BE2C (cell line): ENCODE measurements around the gene EFCAB13.
"Not testable (repeated sequence)": the region's sequence is repeated elsewhere in the genome, so short reads cannot be mapped to it uniquely, and the experiment has no call there.

Experiments
- DNase-seq: peaks from one replicate; pipeline ENCODE4 v3.0.0-alpha.2; 2020
- H3K27me3 ChIP-seq: fragments of 250-450 bp; sonication (Bioruptor Pico); 2 replicates; pipeline ENCODE4 v1.5.1; 2020; ENCODE audit warnings: mild to moderate bottlenecking
- H3K36me3 ChIP-seq: fragments of 250-450 bp; sonication (Bioruptor Pico); 2 replicates; pipeline ENCODE4 v1.5.1; 2020; ENCODE audit warnings: mild to moderate bottlenecking
- H3K4me1 ChIP-seq: fragments of 250-450 bp; sonication (Bioruptor Pico); 2 replicates; pipeline ENCODE4 v1.5.1; 2020
- H3K4me3 ChIP-seq: 2 replicates; pipeline ENCODE4 v1.5.1; 2011; ENCODE audit warnings: low read depth, low read length
- H3K9me3 ChIP-seq: fragments of 250-450 bp; sonication (Bioruptor Pico); 2 replicates; pipeline ENCODE4 v1.5.1; 2020
- TF ChIP-seq, protein P1 (sequence below): IDR thresholded peaks from 2 replicates; pipeline ENCODE4 v1.5.1; 2012; ENCODE audit warnings: mild to moderate bottlenecking, low read depth, low read length

Gene EFCAB13

DNA sequence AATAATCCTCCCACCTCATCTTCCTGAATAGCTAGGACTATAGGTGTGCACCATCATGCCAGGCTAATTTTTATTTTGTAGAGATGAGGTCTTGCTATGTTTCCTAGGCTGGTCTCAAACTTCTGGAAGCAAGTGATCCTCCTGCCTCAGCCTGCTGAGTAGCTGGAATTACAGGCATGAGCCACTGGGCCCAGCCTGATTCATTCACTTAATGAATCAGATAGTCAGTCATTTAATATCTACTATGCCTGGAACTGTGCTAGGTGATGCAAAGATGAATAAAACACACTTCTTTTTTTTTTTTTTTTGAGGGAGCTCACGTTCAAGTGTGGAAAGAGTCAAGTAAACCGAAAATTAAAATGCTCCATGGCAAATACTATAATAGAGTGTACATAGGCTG is 39.4 kb downstream of the EFCAB13 start:
- Histone ChIP-seq H3K36me3 (no peaks in the 10 kb centered on the region), H3K4me3 (no peak overlapping the region), H3K27me3 (0 out of 2 replicates have a peak, but pooled peaks cover 5% of the 10 kb centered on the region), H3K9me3 (no peaks in the 10 kb centered on the region), H3K4me1 (no peaks in the 10 kb centered on the region)
- no peak for DNase-seq
- TF ChIP-seq, protein P1, sequence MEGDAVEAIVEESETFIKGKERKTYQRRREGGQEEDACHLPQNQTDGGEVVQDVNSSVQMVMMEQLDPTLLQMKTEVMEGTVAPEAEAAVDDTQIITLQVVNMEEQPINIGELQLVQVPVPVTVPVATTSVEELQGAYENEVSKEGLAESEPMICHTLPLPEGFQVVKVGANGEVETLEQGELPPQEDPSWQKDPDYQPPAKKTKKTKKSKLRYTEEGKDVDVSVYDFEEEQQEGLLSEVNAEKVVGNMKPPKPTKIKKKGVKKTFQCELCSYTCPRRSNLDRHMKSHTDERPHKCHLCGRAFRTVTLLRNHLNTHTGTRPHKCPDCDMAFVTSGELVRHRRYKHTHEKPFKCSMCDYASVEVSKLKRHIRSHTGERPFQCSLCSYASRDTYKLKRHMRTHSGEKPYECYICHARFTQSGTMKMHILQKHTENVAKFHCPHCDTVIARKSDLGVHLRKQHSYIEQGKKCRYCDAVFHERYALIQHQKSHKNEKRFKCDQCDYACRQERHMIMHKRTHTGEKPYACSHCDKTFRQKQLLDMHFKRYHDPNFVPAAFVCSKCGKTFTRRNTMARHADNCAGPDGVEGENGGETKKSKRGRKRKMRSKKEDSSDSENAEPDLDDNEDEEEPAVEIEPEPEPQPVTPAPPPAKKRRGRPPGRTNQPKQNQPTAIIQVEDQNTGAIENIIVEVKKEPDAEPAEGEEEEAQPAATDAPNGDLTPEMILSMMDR, result no peak

DNA sequence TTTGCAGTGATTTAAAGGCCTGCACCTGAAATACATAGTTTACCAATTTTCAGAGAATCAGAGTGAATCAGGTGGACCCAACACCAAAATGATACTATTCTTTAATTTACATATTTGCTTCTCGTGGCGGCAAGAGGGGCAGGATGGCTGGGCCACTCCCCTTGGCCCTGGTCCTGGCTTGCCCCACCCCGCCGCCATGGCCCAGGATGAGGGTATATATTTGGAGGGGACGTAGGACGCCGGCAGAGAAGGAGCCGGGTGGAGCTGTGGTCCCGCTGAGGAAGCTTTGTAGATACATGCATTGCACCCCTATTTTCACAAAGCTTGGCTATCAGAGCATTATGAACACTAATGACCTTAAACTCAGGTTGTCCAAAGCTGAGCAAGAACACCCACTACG is 43.5 kb downstream of the EFCAB13 start:
- H3K9me3 ChIP-seq, result no peaks in the 10 kb centered on the region
- DNase-seq, result no peak
- H3K36me3 ChIP-seq, result no peaks in the 10 kb centered on the region
- no peak overlapping the region for H3K4me3 ChIP-seq
- peaks cover 5% of the 10 kb centered on the region; the same call in 1 of the 2 replicates for H3K27me3 ChIP-seq
- TF ChIP-seq, protein P1, result no peak
- no peaks in the 10 kb centered on the region for H3K4me1 ChIP-seq

DNA sequence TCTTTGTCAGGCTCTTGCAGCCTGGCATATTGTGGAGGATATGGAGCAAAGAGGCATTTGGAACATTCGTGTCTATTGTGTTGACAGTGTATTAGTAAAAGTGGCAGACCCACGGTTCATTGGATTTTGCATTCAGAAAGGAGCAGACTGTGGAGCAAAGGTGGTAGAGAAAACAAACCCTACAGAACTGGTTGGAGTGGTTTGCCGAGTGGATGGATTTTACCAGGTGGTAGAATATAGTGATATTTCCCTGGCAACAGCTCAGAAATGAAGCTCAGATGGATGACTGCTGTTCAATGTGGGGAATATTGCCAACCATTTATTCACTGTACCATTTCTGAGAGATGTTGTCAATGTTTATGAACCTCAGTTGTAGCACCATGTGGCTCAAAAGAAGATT is 44.5 kb downstream of the EFCAB13 start:
- no peaks in the 10 kb centered on the region for H3K36me3 ChIP-seq
- H3K9me3 ChIP-seq, result no peaks in the 10 kb centered on the region
- DNase-seq, result no peak
- TF ChIP-seq, protein P1, result no peak
- no peak overlapping the region for H3K4me3 ChIP-seq
- no peaks in the 10 kb centered on the region for H3K4me1 ChIP-seq
- H3K27me3 ChIP-seq, result peaks cover 5% of the 10 kb centered on the region; the same call in 1 of the 2 replicates

GRCh38 chr17:47370899-47371298 is 47.1 kb downstream of the EFCAB13 start:
- H3K4me1 ChIP-seq, H3K4me3 ChIP-seq, H3K36me3 ChIP-seq, H3K9me3 ChIP-seq, H3K27me3 ChIP-seq, DNase-seq: not testable (repeated sequence)

GRCh38 chr17:47373002-47373401 is 49.2 kb downstream of the EFCAB13 start:
- DNase-seq, result no peak
- Histone ChIP-seq H3K9me3 (no peaks in the 10 kb centered on the region), H3K36me3 (no peaks in the 10 kb centered on the region), H3K4me3 (no peak overlapping the region), H3K4me1 (no peaks in the 10 kb centered on the region), H3K27me3 (no peaks in the 10 kb centered on the region; the same call in 1 of the 2 replicates)
- TF ChIP-seq, protein P1, result no peak

DNA sequence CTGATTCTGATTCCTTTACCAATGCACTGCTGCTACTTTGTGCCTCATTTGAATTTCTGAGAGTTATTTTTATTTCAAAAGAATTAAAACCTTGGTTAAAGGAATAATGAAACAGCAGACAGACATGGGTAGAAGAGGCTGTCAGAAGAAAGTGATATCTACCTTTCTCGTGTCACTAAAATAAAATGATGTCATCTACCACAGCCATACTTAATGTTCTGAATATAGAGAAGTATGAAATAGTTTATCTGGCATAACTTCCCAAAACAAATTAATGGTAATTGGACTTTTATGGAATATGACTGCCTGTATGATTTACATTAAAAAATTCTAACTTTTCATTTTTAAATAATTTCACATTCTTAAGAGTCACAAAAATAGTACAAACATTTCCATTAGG is 52.5 kb downstream of the EFCAB13 start:
- no peak for DNase-seq

More for the DNA sequence above, 52.5 kb downstream of the EFCAB13 start:
- H3K9me3 ChIP-seq, result no peaks in the 10 kb centered on the region
- H3K27me3 ChIP-seq, result no peaks in the 10 kb centered on the region; the same call in 1 of the 2 replicates
- H3K4me1 ChIP-seq, result no peaks in the 10 kb centered on the region
- no peaks in the 10 kb centered on the region for H3K36me3 ChIP-seq
- TF ChIP-seq, protein P1, result no peak
- H3K4me3 ChIP-seq, result no peak overlapping the region
